ENCODE data around the gene SDCCAG8. TPM values are rescaled to one million over a fixed set of nuclear protein-coding genes. Genes with fewer than 3 reads are reported as not detected.
A peak's percentile ranks its signal among the peaks of the same experiment; 100 is the strongest.

SDCCAG8 gene
- polyA plus RNA-seq, 1 experiment, result 34.1 TPM

DNA sequence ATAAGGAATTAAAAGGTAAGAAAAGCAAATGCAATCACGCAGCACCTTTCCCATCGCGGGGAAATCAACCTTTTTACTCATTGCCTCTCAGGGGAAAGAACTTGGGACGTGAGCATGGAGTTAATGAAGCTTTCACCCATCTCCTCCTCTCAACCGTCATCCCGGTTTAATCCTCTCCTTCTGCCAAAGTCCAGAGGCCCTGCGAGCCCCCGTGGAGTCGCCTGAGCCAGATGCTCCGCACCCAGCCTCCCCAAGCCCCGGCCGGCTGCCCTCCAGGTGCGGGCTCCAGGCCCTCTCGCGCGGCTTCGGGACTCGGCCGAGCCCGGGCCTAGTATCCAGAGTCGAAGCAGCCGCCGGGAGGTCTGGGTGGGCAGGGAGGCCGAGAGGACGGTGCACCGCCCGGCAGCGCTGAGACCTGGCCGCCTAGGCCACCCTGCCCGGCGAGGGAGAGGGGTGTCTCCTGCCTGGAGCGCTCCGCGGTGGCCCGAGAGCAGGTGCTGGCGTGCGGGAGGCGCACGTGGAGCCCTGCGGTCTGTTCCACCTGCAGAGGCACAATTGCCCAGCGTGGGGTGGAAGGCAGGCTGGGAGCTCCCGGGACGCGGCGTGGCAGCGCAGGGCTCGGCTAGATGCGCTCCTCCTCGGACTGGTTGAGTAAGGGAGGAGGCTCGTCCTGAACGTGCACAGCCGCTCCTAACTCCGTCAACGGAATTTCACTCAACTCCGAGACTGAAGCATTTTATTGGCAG is 218.5 kb downstream of the SDCCAG8 start:
- TF ChIP-seq, protein P1, sequence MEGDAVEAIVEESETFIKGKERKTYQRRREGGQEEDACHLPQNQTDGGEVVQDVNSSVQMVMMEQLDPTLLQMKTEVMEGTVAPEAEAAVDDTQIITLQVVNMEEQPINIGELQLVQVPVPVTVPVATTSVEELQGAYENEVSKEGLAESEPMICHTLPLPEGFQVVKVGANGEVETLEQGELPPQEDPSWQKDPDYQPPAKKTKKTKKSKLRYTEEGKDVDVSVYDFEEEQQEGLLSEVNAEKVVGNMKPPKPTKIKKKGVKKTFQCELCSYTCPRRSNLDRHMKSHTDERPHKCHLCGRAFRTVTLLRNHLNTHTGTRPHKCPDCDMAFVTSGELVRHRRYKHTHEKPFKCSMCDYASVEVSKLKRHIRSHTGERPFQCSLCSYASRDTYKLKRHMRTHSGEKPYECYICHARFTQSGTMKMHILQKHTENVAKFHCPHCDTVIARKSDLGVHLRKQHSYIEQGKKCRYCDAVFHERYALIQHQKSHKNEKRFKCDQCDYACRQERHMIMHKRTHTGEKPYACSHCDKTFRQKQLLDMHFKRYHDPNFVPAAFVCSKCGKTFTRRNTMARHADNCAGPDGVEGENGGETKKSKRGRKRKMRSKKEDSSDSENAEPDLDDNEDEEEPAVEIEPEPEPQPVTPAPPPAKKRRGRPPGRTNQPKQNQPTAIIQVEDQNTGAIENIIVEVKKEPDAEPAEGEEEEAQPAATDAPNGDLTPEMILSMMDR (IDR thresholded peaks at IDR 0.05; ENCODE audit: low read depth, low read length), result no peak
- Histone ChIP-seq H3K27me3 (ENCODE audit: control insufficient read depth, insufficient read depth, low read length) (no peaks in the 10 kb centered on the region), H3K4me3 (ENCODE audit: low read depth, low read length) (no peak overlapping the region), H3K9me3 (ENCODE audit: control insufficient read depth, insufficient read depth, low read length) (no peaks in the 10 kb centered on the region; the same call in 1 of the 2 replicates), H3K27ac (ENCODE audit: low read depth, low read length) (peak overlapping the region; percentile 57)
- ChIA-PET POLR2A (interaction anchor here (0.6 kb wide), 1 partner anchor 94 kb away, joined by 3 read pairs; no protein-coding TSS in a partner anchor), CTCF (interaction anchor here (1.5 kb wide), 1 partner anchor 131 kb away, joined by 4 read pairs; no protein-coding TSS in a partner anchor)
- DNase-seq (ENCODE audit: low read depth, low spot score), result no peak

GRCh38 chr1:243474906-243475305 is 219.1 kb downstream of the SDCCAG8 start:
- Histone ChIP-seq H3K9me3 (ENCODE audit: control insufficient read depth, insufficient read depth, low read length) (no peaks in the 10 kb centered on the region; the same call in 1 of the 2 replicates), H3K27ac (ENCODE audit: low read depth, low read length) (no peak overlapping the region), H3K4me3 (ENCODE audit: low read depth, low read length) (no peak overlapping the region), H3K27me3 (ENCODE audit: control insufficient read depth, insufficient read depth, low read length) (no peaks in the 10 kb centered on the region)
- no peak for DNase-seq (ENCODE audit: low read depth, low spot score)
- ChIA-PET CTCF (no interaction called here), POLR2A (no interaction called here)
- TF ChIP-seq, protein P1 (IDR thresholded peaks at IDR 0.05; ENCODE audit: low read depth, low read length), result no peak

DNA sequence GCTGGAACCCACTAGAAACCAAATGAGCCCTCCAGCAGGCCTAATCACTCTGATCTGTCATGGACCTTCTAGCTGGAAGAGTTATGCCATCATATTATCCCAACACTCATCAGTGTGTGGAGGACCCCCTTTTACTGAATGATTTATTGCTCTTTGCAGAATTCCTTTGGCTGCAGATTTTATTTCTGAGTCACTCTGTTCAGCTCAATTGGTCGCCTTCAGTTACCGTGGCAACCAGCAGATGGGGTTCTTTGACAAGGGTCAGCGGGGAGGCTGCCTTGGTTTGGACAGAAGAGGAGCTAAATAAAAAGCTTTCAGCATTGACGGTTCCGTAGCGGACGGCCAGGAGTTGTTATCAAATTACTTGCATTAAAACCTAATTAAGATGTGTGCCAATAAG is 220.1 kb downstream of the SDCCAG8 start:
- H3K9me3 ChIP-seq (ENCODE audit: control insufficient read depth, insufficient read depth, low read length), result no peaks in the 10 kb centered on the region; the same call in 1 of the 2 replicates
- H3K27me3 ChIP-seq (ENCODE audit: control insufficient read depth, insufficient read depth, low read length), result no peaks in the 10 kb centered on the region
- POLR2A ChIA-PET, result interaction anchor here (0.6 kb wide), 1 partner anchor 267 kb away, joined by 6 read pairs; no protein-coding TSS in a partner anchor
- no peak overlapping the region for H3K27ac ChIP-seq (ENCODE audit: low read depth, low read length)
- TF ChIP-seq, protein P1 (IDR thresholded peaks at IDR 0.05; ENCODE audit: low read depth, low read length), result peak; percentile 44
- no peak overlapping the region for H3K4me3 ChIP-seq (ENCODE audit: low read depth, low read length)
- no peak for DNase-seq (ENCODE audit: low read depth, low spot score)
- CTCF ChIA-PET, result interaction anchor here (0.7 to 1.7 kb wide), 11 partner anchors 8 to 823 kb away, joined by 3 to 5 read pairs (median 3); no protein-coding TSS in a partner anchor

GRCh38 chr1:243477731-243478290 is 222.0 kb downstream of the SDCCAG8 start:
- ChIA-PET CTCF (interaction anchor here (1.1 kb wide), 1 partner anchor 795 kb away, joined by 3 read pairs; no protein-coding TSS in a partner anchor), POLR2A (no interaction called here)
- no peak overlapping the region for H3K4me3 ChIP-seq (ENCODE audit: low read depth, low read length)
- no peak overlapping the region for H3K27ac ChIP-seq (ENCODE audit: low read depth, low read length)
- no peak for DNase-seq (ENCODE audit: low read depth, low spot score)
- H3K27me3 ChIP-seq (ENCODE audit: control insufficient read depth, insufficient read depth, low read length), result no peaks in the 10 kb centered on the region
- TF ChIP-seq, protein P1 (IDR thresholded peaks at IDR 0.05; ENCODE audit: low read depth, low read length), result no peak
- H3K9me3 ChIP-seq (ENCODE audit: control insufficient read depth, insufficient read depth, low read length), result no peaks in the 10 kb centered on the region; the same call in 1 of the 2 replicates

DNA sequence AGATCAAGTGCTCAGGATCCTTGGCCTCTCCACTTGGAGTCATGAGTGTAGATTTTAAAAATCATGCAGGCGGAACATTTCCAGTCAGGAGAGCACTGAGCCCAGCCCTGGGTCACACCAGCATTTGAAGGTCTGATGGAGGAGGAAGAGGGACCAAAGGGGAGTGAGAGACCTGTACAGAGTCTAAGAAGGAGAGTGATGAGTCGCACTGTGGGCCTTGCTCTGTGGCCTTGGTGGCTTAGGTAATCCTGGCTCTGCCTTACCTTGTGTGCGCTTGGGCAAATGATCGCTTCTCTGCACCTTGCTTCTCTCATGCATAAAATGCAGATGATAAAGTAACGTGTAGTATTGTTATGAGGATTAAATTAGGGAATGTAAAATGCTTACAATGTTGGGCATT is 225.3 kb downstream of the SDCCAG8 start:
- Histone ChIP-seq H3K4me3 (ENCODE audit: low read depth, low read length) (no peak overlapping the region), H3K27ac (ENCODE audit: low read depth, low read length) (no peak overlapping the region), H3K9me3 (ENCODE audit: control insufficient read depth, insufficient read depth, low read length) (peaks cover 9% of the 10 kb centered on the region; the same call in 1 of the 2 replicates), H3K27me3 (ENCODE audit: control insufficient read depth, insufficient read depth, low read length) (no peaks in the 10 kb centered on the region)
- ChIA-PET POLR2A (no interaction called here), CTCF (no interaction called here)
- TF ChIP-seq, protein P1 (IDR thresholded peaks at IDR 0.05; ENCODE audit: low read depth, low read length), result no peak
- DNase-seq (ENCODE audit: low read depth, low spot score), result no peak
